A549 (cell line): ENCODE data around the gene TMEFF2. TPM values are rescaled to one million over a fixed set of nuclear protein-coding genes. Genes with fewer than 3 reads are reported as not detected.
A peak's percentile ranks its signal among the peaks of the same experiment; 100 is the strongest.

Source experiments
- ATAC-seq, 2 experiments: fragments of 200-7000 bp in 1 of 2; fragments of >200 bp in 1 of 2; cut with Nextera tagmentation in 1 of 2; cut with Tn5 transposase in 1 of 2; 3 replicates each; pipeline versions ENCODE4 v1.8.0 to v1.9.1; 2018 to 2020; ENCODE audit warnings: mild to moderate bottlenecking in 1 of 2, moderate library complexity in 1 of 2
- CTCF ChIA-PET: fragments of 300-600 bp; sonication (Branson Sonifier 250); formaldehyde crosslinking; extraction: SDS; loops from one replicate; lab custom pipeline; 2021; ENCODE audit warnings: antibody characterized with exemption, inconsistent platforms; lab: Yijun Ruan, JAX
- POLR2A ChIA-PET: fragments of 350-600 bp; formaldehyde crosslinking; extraction: SDS; loops from one replicate; lab custom pipeline; 2021; ENCODE audit warnings: antibody characterized with exemption, inconsistent platforms; lab: Yijun Ruan, JAX
- DNase-seq, 2 experiments: peaks; one replicate each; pipeline versions ENCODE4 v3.0.0 to v3.0.0-alpha.2; 2011 to 2016; ENCODE audit warnings: low read depth in 1 of 2, low spot score in 1 of 2
- FAIRE-seq: peaks from 2 replicates; lab custom pipeline; 2011; peaks lifted over from hg19 to GRCh38; lab: Jason Lieb, UNC
- H3K27ac ChIP-seq, 2 experiments: fragments of >200 bp; sonication (Bioruptor Twin); formaldehyde crosslinking; 3 replicates each; pipeline ENCODE4 v1.5.1; 2016 to 2017
- H3K4me1 ChIP-seq: fragments of >200 bp; sonication (Bioruptor Twin); formaldehyde crosslinking; 3 replicates; pipeline ENCODE4 v1.6.1; 2016
- H3K4me2 ChIP-seq: fragments of >200 bp; sonication (Bioruptor Twin); formaldehyde crosslinking; 3 replicates; pipeline ENCODE4 v1.6.1; 2016
- H3K4me3 ChIP-seq: fragments of >200 bp; sonication (Bioruptor Twin); formaldehyde crosslinking; 3 replicates; pipeline ENCODE4 v1.5.1; 2016
- H3K9me3 ChIP-seq: fragments of >200 bp; sonication (Bioruptor Twin); formaldehyde crosslinking; 3 replicates; pipeline ENCODE4 v1.6.1; 2016
- CBX8 ChIP-seq: fragments of 200-600 bp; sonication (generic); IDR thresholded peaks from 2 replicates; pipeline ENCODE4 v1.6.1; 2016
- CEBPB ChIP-seq, 2 experiments: fragments of >200 bp in 1 of 2; sonication (Bioruptor Twin) in 1 of 2; formaldehyde crosslinking in 1 of 2; IDR thresholded peaks; 2 replicates each; pipeline ENCODE4 v1.6.1; 2012 to 2016
- EP300 ChIP-seq, 2 experiments: fragments of >200 bp; sonication (Bioruptor Twin); formaldehyde crosslinking; IDR thresholded peaks; 2 replicates in 1 of 2; 3 replicates in 1 of 2; pipeline ENCODE4 v1.6.1; 2016 to 2017
- FOXS1 ChIP-seq: fragments of 250-450 bp; sonication (Bioruptor Pico); IDR thresholded peaks from 2 replicates; pipeline ENCODE4 v1.5.0; 2020; ENCODE audit warnings: mild to moderate bottlenecking, moderate library complexity
- HDAC2 ChIP-seq: fragments of 200-600 bp; sonication (generic); IDR thresholded peaks from 2 replicates; pipeline ENCODE4 v1.6.1; 2016
- HOXA7 ChIP-seq: fragments of 250-450 bp; sonication (Bioruptor Pico); IDR thresholded peaks from 2 replicates; pipeline ENCODE4 v1.5.0; 2020; ENCODE audit warnings: mild to moderate bottlenecking, moderate library complexity
- JUNB ChIP-seq: fragments of >200 bp; sonication (Bioruptor Twin); formaldehyde crosslinking; IDR thresholded peaks from 2 replicates; pipeline ENCODE4 v1.6.1; 2016
- KDM1A ChIP-seq: fragments of 200-600 bp; sonication (generic); IDR thresholded peaks from 2 replicates; pipeline ENCODE4 v1.6.1; 2016; ENCODE audit warnings: low read depth, mild to moderate bottlenecking
- MAFK ChIP-seq: fragments of 450-650 bp; IDR thresholded peaks from 2 replicates; pipeline ENCODE4 v1.6.1; 2014; ENCODE audit not compliant: partially characterized antibody
- MAZ ChIP-seq: fragments of 150-350 bp; IDR thresholded peaks from 2 replicates; pipeline ENCODE4 v1.6.1; 2014; ENCODE audit warnings: antibody characterized with exemption, low read depth, low read length, borderline replicate concordance
- MYC ChIP-seq: IDR thresholded peaks from 2 replicates; pipeline ENCODE4 v1.6.1; 2012; ENCODE audit warnings: mild to moderate bottlenecking, inconsistent platforms, low read length, improper control_type of control experiment, borderline replicate concordance
- POLR2A ChIP-seq: IDR thresholded peaks from 2 replicates; pipeline ENCODE4 v1.6.1; 2012; ENCODE audit warnings: mild to moderate bottlenecking, low read length
- RARB ChIP-seq: fragments of 250-450 bp; sonication (Bioruptor Pico); IDR thresholded peaks from 2 replicates; pipeline ENCODE4 v1.8.0; 2021; ENCODE audit warnings: mild to moderate bottlenecking, moderate library complexity
- RCOR1 ChIP-seq: fragments of 150-350 bp; IDR thresholded peaks from 2 replicates; pipeline ENCODE4 v1.6.1; 2014; ENCODE audit warnings: antibody characterized with exemption, low read length, low read depth
- SMC3 ChIP-seq: fragments of >200 bp; sonication (Bioruptor Twin); formaldehyde crosslinking; IDR thresholded peaks from 3 replicates; pipeline ENCODE4 v1.6.1; 2018; ENCODE audit warnings: inconsistent platforms
- TFCP2L1 ChIP-seq: fragments of 250-450 bp; sonication (Bioruptor Pico); IDR thresholded peaks from 2 replicates; pipeline ENCODE4 v1.5.0; 2021; ENCODE audit warnings: mild to moderate bottlenecking
- TP53 ChIP-seq: fragments of 250-450 bp; sonication (Bioruptor Pico); IDR thresholded peaks from 2 replicates; pipeline ENCODE4 v1.5.0; 2021; ENCODE audit warnings: mild to moderate bottlenecking, moderate library complexity
- ZNF302 ChIP-seq: fragments of 250-450 bp; sonication (Bioruptor Pico); IDR thresholded peaks from 2 replicates; pipeline ENCODE4 v1.9.0; 2021; ENCODE audit warnings: inconsistent platforms, mild to moderate bottlenecking, moderate library complexity
- WGBS: methylation state at CpG from one replicate; pipeline ENCODE4 v1.1.6; 2017; ENCODE audit errors: missing lambda C conversion rate; 5-methylcytosine and 5-hydroxymethylcytosine counted together
- polyA plus RNA-seq, 4 experiments: library from polyadenylated mRNA; depleted of rRNA in 3 of 4; stranded (reverse); fragments of >200 nt; fragmentation: RNase III in 1 of 4; extraction: RNeasy Plus Mini Kit Qiagen cat#74134 plus additional on column Dnase treatment in 1 of 4; gene quantifications; 2 replicates in 3 of 4; 3 replicates in 1 of 4; pipeline ENCODE4 v1.2.3, GENCODE V29; 2011 to 2017
- TF ChIP-seq, protein P1 (sequence below): fragments of 150-350 bp; IDR thresholded peaks from 2 replicates; pipeline ENCODE4 v1.6.1; 2014; ENCODE audit warnings: low read depth, mild to moderate bottlenecking, low read length
- TF ChIP-seq, protein P2 (sequence below): fragments of 250-450 bp; sonication (Bioruptor Pico); IDR thresholded peaks from 2 replicates; pipeline ENCODE4 v1.5.0; 2020; ENCODE audit warnings: low read depth, mild to moderate bottlenecking, moderate library complexity
- TF ChIP-seq, protein P3 (sequence below): IDR thresholded peaks from 2 replicates; pipeline ENCODE4 v1.6.1; 2012
- TF ChIP-seq, protein P4 (sequence below): fragments of 250-450 bp; sonication (Bioruptor Pico); IDR thresholded peaks from 2 replicates; pipeline ENCODE4 v1.5.0; 2021; ENCODE audit warnings: mild to moderate bottlenecking, moderate library complexity, borderline replicate concordance

TMEFF2 gene
- polyA plus RNA-seq, 2 of the 4 experiments (the other 2 are of a cell fraction), result 0.30 to 0.46 TPM

DNA sequence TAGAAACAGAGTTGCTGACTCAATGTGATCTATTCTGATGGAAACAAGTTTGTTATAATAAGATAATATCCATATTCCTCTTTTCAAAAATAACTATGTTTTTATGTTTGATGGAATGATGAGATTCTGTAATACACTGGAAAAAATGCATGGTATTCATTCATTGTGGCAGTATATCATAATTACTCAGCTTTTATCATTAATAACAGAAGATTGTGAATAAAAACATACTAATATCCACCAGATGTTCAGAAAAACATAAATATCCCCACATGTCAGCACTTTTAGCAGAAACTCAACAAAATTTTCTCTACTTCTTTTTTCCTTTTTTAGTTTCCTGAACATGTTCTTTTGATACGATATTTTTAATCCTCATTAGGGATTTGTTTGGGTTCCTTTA is 217.0 kb downstream of the TMEFF2 start:
- FAIRE-seq (no peak), ATAC-seq (no peak), DNase-seq (no peak)
- Histone ChIP-seq H3K4me2 (no peak overlapping the region), H3K9me3 (no peaks in the 10 kb centered on the region), H3K27ac (no peak overlapping the region), H3K4me3 (no peak overlapping the region), H3K4me1 (no peaks in the 10 kb centered on the region)
- WGBS, result 91% methylated on average over 1 of the region's 1 CpG
- CTCF ChIA-PET, result interaction anchor here (0.8 to 1.1 kb wide), 2 partner anchors 10 to 166 kb away, joined by 4 read pairs; no protein-coding TSS in a partner anchor
- POLR2A ChIA-PET, result no interaction called here
- no peak for TF ChIP-seq RARB (CRISPR knock-in tag)
- TF ChIP-seq MAFK, result peak; percentile 50
- TF ChIP-seq CEBPB (IDR thresholded peaks at IDR 0.05), result no peak

DNA sequence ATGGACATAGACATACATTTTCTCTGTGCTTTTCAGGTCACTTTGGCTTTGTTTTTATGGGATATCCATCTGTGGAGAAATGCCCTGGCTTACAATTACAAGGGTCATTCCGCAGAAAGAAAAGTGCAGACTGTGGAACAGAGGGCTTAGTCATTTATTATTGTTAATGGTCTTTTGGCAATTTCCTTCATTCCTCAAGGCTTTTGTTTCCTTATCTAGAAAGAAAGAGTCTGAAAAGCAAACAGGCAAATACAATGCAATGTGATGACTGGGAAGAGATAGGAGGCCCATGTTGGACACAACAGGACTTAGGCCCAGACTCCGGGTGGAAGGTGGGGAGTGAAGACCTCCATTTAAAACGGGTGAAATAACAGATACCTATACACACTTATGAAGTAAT is 218.3 kb downstream of the TMEFF2 start:
- WGBS, result 68% methylated on average over 3 of the region's 3 CpGs
- FAIRE-seq, result no peak
- ATAC-seq, result no peak
- Histone ChIP-seq H3K27ac (no peak overlapping the region), H3K4me2 (no peak overlapping the region), H3K4me1 (no peaks in the 10 kb centered on the region), H3K9me3 (no peaks in the 10 kb centered on the region), H3K4me3 (no peak overlapping the region)
- peak in 1 of 2 experiments; percentile 1 for DNase-seq
- CTCF ChIA-PET, result no interaction called here
- TF ChIP-seq HDAC2 (no peak), POLR2A (no peak), CEBPB (IDR thresholded peaks at IDR 0.05) (no peak), EP300 (IDR thresholded peaks at IDR 0.05) (no peak), FOXS1 (CRISPR knock-in tag) (no peak), SMC3 (no peak), ZNF302 (CRISPR knock-in tag) (no peak), TP53 (no peak), TFCP2L1 (CRISPR knock-in tag) (no peak), MYC (no peak), CBX8 (no peak), RARB (CRISPR knock-in tag) (no peak), RCOR1 (no peak), JUNB (no peak), KDM1A (no peak), HOXA7 (CRISPR knock-in tag) (no peak)
- TF ChIP-seq, protein P1, sequence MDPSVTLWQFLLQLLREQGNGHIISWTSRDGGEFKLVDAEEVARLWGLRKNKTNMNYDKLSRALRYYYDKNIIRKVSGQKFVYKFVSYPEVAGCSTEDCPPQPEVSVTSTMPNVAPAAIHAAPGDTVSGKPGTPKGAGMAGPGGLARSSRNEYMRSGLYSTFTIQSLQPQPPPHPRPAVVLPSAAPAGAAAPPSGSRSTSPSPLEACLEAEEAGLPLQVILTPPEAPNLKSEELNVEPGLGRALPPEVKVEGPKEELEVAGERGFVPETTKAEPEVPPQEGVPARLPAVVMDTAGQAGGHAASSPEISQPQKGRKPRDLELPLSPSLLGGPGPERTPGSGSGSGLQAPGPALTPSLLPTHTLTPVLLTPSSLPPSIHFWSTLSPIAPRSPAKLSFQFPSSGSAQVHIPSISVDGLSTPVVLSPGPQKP, result no peak
- TF ChIP-seq, protein P2, sequence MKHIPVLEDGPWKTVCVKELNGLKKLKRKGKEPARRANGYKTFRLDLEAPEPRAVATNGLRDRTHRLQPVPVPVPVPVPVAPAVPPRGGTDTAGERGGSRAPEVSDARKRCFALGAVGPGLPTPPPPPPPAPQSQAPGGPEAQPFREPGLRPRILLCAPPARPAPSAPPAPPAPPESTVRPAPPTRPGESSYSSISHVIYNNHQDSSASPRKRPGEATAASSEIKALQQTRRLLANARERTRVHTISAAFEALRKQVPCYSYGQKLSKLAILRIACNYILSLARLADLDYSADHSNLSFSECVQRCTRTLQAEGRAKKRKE (CRISPR knock-in tag), result no peak
- TF ChIP-seq, protein P3, sequence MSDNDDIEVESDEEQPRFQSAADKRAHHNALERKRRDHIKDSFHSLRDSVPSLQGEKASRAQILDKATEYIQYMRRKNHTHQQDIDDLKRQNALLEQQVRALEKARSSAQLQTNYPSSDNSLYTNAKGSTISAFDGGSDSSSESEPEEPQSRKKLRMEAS, result no peak
- TF ChIP-seq, protein P4, sequence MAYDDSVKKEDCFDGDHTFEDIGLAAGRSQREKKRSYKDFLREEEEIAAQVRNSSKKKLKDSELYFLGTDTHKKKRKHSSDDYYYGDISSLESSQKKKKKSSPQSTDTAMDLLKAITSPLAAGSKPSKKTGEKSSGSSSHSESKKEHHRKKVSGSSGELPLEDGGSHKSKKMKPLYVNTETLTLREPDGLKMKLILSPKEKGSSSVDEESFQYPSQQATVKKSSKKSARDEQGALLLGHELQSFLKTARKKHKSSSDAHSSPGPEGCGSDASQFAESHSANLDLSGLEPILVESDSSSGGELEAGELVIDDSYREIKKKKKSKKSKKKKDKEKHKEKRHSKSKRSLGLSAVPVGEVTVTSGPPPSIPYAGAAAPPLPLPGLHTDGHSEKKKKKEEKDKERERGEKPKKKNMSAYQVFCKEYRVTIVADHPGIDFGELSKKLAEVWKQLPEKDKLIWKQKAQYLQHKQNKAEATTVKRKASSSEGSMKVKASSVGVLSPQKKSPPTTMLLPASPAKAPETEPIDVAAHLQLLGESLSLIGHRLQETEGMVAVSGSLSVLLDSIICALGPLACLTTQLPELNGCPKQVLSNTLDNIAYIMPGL (CRISPR knock-in tag), result no peak
- POLR2A ChIA-PET, result no interaction called here

DNA sequence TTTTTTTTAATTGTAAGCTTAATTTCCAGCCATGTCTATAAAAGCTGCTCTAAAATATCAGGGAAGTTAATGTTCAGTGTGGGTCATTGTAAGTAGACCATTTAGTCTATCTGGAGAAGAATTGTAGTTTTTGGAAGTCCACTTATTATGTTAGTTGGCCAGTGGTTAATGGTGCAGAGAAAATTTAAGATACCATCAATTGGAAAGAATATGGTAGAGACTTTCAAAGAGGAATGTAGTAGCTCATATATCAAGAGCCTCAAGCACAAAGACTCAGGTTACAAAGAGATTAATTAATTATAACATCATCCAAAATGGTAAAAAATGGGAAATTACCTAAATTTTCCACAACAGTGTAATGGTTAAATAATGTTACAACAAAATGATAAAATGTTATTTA is 220.1 kb downstream of the TMEFF2 start:
- FAIRE-seq, result no peak
- H3K9me3 ChIP-seq, result no peaks in the 10 kb centered on the region
- POLR2A ChIA-PET, result no interaction called here
- no peak for TF ChIP-seq KDM1A
- TF ChIP-seq MAZ, result no peak
- no peak for TF ChIP-seq TP53
- TF ChIP-seq, all 56 proteins: peak for 0
- Histone ChIP-seq H3K4me1 (no peaks in the 10 kb centered on the region), H3K4me2 (no peak overlapping the region), H3K4me3 (no peak overlapping the region), H3K27ac (no peak overlapping the region)
- no peak for ATAC-seq
- DNase-seq, result no peak
- CTCF ChIA-PET, result no interaction called here
